Smooth muscle cell of the brain vasculature (primary cell): ENCODE measurements around the gene PARN.
"Not testable (repeated sequence)": the region's sequence is repeated elsewhere in the genome, so short reads cannot be mapped to it uniquely, and the experiment has no call there.

Experiments
- DNase-seq: peaks from one replicate; pipeline ENCODE4 v3.0.0-alpha.2; 2012; ENCODE audit warnings: low read depth, low spot score

Gene PARN, protein sequence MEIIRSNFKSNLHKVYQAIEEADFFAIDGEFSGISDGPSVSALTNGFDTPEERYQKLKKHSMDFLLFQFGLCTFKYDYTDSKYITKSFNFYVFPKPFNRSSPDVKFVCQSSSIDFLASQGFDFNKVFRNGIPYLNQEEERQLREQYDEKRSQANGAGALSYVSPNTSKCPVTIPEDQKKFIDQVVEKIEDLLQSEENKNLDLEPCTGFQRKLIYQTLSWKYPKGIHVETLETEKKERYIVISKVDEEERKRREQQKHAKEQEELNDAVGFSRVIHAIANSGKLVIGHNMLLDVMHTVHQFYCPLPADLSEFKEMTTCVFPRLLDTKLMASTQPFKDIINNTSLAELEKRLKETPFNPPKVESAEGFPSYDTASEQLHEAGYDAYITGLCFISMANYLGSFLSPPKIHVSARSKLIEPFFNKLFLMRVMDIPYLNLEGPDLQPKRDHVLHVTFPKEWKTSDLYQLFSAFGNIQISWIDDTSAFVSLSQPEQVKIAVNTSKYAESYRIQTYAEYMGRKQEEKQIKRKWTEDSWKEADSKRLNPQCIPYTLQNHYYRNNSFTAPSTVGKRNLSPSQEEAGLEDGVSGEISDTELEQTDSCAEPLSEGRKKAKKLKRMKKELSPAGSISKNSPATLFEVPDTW

GRCh38 chr16:14629919-14630619 is at the start of gene PARN:
PARN (minus strand) TSS chr16:14630260; CDS start chr16:14630125, 135 bp downstream.
- DNase-seq: peak; percentile 92

DNA sequence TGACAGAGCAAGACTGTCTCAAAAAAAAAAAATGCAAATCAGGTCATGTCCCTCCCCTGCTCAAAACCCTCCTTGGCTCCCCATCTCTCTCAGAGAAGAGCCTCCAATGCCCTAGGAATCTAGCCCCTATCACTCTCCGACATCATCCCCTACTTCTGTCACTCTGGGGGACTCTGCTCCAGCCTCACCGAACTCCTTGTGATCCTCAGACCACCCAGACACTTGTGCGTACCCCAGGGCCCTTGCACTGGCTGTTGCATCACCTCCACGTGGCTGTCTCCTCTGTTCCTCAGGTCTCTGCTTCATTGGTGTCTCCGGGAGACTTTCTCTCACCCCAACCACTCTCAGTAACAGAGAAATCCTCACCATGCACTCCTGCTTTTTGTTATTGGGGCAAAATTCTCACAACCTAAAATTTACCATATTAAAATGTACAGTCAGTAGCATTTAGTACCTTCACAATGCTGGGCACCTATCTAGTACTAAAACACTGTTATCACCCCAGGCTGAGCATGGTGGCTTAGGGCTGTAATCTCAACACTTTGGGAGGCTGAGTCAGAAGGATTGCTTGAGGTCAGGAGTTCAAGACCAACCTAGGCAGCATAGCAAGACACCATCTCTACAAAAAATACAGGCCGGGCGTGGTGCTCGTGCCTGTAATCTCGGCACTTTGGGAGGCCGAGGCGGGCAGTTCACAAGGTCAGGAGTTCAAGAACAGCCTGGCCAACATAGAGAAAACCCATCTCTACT is 48.9 kb upstream of the PARN start:
- DNase-seq: no peak

DNA sequence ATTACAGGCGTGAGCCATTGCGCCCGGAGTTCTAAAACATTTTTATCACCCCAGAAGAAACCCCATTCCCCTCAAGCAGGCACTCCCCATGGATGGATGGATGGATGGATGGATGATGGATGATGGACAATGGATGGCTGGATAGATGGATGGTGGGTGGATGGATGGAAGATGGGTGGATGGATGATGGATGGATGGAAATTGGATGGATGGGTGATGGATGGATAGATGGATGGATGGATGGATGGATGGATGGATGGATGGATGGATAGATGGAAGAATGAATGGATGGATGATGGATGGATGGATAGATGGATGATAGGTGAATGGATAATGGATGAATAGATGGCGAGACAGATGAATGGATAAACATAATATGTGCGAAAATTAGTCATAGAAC is 47.6 kb upstream of the PARN start:
- no peak for DNase-seq

- no peak for DNase-seq
These were observed 46.6 kb upstream of the PARN start for GRCh38 chr16:14676633-14677032.

DNA sequence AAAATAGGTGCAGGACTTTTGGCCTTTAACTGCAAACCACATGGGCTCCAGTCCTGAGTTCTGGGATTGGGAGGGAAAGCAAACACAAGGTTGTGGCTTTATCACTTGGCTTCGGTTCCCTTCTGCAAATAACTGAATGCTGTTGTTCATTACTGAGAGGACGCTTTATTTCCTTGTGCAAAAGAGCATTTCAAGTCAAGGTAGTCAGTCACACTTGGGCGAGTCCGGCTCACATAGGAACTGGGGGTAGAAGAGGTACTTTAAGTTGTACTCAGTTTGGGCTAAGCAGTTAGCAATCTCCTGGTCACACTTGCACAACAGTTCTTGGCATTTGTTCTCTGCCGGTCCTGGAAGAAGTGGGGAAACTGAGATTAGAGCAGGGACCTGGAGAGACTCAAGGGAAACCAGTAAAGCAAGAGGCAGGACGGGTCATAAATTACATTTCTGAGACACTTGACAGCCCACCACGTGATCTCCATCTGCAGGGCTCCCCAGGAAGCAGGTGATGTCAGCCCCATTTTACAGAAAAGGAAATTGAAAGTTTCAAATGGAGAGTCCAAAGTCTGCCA is 42.4 kb upstream of the PARN start:
- DNase-seq: no peak

DNA sequence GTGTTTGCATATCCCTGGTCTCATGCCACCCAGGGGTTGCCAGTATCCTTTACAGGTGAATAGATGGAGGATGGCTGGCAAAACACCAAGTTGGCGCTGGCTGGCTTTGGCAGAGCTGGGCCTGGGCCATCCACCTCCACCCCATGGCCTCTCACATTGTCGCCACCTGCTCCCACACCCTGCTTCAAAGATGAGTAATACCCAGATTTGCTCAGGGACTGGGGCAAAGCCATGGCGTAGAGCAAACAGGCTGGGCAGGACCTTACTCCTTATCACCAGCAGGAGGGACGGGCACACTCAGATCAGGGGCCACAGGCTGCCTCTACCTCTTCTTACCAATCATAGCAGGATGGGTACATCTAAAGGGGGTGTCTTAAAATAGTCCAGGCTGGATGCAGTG is 39.7 kb upstream of the PARN start:
- no peak for DNase-seq

DNA sequence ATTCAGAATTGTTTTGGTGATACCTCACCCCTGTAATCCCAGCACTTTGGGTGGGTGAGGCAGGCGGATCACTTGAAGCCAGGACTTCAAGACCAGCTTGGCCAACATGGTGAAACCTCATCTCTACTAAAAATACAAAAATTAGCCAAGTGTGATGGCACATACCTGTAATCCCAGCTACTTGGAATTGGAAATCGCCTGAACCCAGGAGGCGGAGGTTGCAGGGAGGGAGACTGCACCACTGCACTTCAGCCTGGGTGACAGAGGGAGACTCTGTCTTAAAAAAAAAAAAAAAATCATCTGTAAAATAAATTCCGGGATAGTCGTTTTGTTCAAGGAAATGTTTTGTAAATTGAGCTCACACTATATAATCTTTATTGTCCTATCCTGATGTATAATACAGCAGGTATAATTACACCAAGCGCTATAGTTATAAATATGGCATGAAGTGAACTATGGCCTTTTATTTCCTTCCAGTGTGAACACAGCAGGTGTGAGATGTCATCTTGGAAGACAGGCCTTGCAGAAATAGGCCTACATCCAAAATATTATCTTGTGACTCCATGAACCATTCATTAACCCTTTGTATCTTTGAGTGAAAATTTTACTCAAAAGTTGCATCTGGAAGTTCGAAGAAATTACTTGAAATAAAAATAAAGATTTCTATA is 38.6 kb upstream of the PARN start:
- no peak for DNase-seq

- no peak for DNase-seq
These were observed 37.5 kb upstream of the PARN start for GRCh38 chr16:14667347-14668266.

DNA sequence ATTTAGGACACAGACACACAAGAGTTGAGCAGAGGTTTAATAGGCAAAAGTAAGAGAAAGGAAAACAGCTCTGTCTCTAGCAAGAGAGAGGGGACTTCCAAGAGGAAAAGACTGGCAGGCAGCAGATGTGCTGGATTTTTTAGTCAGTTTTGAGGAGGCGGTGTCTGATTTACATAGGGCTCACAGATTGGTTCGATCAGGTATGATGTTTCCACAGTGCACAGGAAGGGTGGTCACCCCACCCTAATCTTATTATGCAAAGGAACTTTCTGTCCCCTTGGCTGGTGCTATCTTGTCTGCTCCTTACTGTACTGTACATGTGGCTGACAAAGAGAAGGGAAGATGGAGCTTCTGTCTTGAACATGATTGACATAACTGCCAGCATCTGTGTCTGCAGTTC is 28.0 kb upstream of the PARN start:
- no peak for DNase-seq

DNA sequence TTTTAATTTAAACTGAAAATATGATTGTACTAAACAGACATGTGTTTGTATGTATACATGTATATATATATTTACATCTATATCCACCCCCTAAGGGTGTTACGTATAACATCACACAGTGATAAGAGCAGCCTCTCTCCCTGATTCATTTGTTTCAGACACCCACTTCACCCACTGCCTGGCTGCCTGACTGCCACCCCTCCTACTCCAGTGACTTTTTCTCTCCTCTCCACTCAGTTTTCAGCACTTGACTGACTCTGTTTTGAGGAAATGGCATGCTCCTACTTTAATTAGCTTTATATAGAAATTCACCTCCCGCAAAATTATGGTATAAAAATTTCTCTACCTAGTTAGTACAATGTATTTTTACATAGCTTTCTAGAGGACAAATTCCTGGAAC is 22.7 kb upstream of the PARN start:
- no peak for DNase-seq

DNA sequence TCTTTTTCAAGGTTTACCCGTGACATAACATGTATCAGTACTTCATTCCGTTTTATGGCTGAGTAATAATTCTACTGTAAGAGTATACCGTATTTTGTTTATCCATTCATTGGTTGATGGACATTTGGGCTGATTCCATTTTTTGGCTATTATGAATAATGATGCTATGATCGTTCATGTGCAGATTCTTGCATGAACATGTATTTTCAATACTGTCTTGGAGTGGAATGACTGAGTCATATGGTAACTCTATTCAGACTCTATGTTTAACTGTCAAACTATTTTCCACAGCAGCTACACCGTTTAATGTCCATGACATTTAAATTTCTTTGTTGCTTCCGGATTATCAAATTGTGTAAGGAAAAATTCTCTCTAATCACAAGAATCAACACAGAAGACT is 20.6 kb upstream of the PARN start:
- DNase-seq: no peak

DNA sequence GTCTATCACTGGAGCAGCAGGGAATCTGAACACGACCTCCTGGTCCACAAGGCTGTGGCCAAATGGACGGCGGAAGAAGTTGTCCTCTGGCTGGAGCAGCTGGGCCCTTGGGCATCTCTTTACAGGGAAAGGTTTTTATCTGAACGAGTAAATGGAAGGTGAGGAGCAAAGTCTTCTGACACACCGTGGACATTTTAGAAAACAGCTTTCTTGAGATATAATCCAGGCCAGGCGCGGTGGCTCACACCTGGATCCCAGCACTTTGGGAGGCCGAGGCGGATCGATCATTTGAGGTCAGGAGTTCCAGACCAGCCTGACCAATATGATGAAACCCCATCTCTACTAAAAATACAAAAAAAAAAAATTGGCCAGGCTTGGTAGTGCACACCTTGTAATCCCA is 19.8 kb upstream of the PARN start:
- DNase-seq: no peak

DNA sequence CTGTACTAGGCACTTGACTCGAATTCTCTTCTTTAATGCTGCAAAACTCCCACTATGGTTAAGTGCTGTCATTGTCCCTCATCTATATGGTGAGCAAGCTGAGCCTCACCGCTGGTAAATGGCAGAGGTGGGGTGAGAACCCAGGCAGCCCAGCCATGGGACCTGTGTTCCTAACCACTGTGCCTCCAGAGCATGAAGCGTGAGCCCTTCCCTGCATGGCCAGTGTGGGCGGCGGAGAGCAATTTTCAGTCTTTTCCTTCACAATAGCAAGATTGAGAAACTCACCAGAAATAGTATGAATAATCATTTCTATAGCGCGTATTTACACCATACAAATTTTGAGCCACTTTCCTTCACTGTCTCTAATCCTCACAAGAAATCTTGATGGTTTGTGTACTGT is 11.9 kb upstream of the PARN start:
- no peak for DNase-seq

- no peak for DNase-seq
These were observed 11.1 kb upstream of the PARN start for GRCh38 chr16:14641206-14641605.

DNA sequence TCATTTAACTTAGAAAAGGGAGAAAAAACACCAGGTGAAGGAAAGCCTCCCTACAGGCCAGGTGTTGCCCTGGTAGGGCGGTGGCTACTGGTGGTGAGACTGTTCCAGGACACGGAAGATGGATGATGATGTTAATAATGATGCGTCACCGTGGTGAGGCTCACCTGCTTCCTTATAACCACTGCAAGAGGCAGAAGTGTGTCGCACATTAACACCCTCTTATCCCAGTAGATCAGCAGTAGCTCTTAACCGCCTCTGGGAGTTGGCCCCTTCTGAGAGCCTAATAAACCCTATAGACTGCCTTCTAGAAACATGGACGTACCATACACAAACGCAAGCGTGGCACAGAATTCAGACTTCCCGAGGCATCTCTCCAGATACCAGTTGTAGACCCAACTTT is 10.5 kb upstream of the PARN start:
- no peak for DNase-seq

DNA sequence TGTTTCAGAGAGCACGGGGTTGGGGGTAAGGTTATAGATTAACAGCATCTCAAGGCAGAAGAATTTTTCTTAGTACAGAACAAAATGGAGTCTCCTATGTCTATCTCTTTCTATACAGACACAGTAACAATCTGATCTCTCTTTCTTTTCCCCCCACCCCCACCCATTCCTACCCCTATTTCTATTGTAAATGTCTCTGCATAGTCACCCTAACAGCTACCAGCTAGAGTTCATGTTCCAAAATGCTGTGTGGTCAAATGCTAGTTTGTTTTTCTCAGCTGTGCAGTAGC is 6.8 kb upstream of the PARN start:
- DNase-seq: not testable (repeated sequence)

- DNase-seq: not testable (repeated sequence)
These were observed 6.3 kb upstream of the PARN start for GRCh38 chr16:14636179-14636950.

GRCh38 chr16:14635395-14636165 is 5.5 kb upstream of the PARN start:
- DNase-seq: no peak

GRCh38 chr16:14634389-14634725 is 4.3 kb upstream of the PARN start:
- no peak for DNase-seq
